ENCODE data around the gene PI3. TPM values are rescaled to one million over a fixed set of nuclear protein-coding genes. Genes with fewer than 3 reads are reported as not detected.

Gene PI3
- total RNA-seq, 1 experiment from 2014 or later, result not detected

DNA sequence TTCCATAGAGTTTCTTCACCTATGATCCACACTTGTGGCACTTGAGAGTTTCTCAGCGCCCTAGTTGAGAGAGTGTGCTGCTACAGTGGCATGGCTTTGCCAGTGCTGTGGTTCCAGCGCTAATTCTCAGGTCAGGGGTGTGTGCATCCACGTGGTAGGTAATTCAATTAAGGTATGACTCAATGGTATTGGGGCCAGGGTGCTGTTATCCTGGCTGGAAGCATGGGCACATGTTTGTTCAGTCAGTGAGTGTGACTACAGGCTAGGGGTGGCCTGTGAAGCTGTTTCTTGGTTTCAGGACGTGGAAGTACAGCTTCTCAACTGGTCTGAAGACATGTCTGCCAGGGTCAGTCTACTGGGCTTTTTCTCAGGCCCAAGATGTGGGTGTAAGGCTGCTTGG, 43.4 kb downstream of the PI3 start:
- H3K27ac ChIP-seq (ENCODE audit: low read depth, low read length), result no peak overlapping the region
- H3K79me2 ChIP-seq (ENCODE audit: insufficient read depth, low read length), result no peaks in the 10 kb centered on the region
- no peak overlapping the region for H2AFZ ChIP-seq (ENCODE audit: low read depth, low read length, poor library complexity, severe bottlenecking)
- H3K27me3 ChIP-seq (ENCODE audit: insufficient read depth, low read length), result peaks cover 29% of the 10 kb centered on the region
- TF ChIP-seq ZNF274 (IDR thresholded peaks at IDR 0.05; ENCODE audit: low read depth, low read length) (no peak), JUND (IDR thresholded peaks at IDR 0.05) (no peak), POLR2A (IDR thresholded peaks at IDR 0.05; ENCODE audit: borderline replicate concordance, extremely low read depth, insufficient read depth, insufficient read length) (no peak), FOSL1 (IDR thresholded peaks at IDR 0.05; ENCODE audit: low read depth) (no peak), ZFX (IDR thresholded peaks at IDR 0.05) (no peak)
- TF ChIP-seq, protein P1, sequence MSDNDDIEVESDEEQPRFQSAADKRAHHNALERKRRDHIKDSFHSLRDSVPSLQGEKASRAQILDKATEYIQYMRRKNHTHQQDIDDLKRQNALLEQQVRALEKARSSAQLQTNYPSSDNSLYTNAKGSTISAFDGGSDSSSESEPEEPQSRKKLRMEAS (IDR thresholded peaks at IDR 0.05), result no peak
- no TSS peak for BruUV-seq (replicated peaks)
- CTCF ChIA-PET, result interaction anchor here (2.3 kb wide), 1 partner anchor 11 kb away, joined by 8 read pairs; no protein-coding TSS in a partner anchor
- intact Hi-C loops (cut with micrococcal nuclease), result no loop called here
- H3K4me3 ChIP-seq (replicated peaks in 1 of 2; ENCODE audit: low read depth in 1 of 2, low read length in 2 of 2), result no peak overlapping the region
- no peaks in the 10 kb centered on the region for H4K20me1 ChIP-seq (ENCODE audit: insufficient read depth)
- H3K36me3 ChIP-seq (ENCODE audit: control insufficient read depth in 1 of 2, insufficient read depth in 2 of 2, low read length in 2 of 2), result no peaks in the 10 kb centered on the region
- no peaks in the 10 kb centered on the region for H3K9me2 ChIP-seq (ENCODE audit: insufficient read depth)
- no peak for DNase-seq (ENCODE audit: low read depth, low spot score)
- no peaks in the 10 kb centered on the region for H3K4me1 ChIP-seq (ENCODE audit: control insufficient read depth in 1 of 2, insufficient read depth in 2 of 2, low read length in 2 of 2)
- no peak overlapping the region for H3K9ac ChIP-seq (ENCODE audit: low read length)
- POLR2A ChIA-PET, result no interaction called here
- H3K4me2 ChIP-seq (ENCODE audit: low read length), result no peak overlapping the region
- H3K9me3 ChIP-seq (ENCODE audit: control insufficient read depth in 1 of 2, insufficient read depth in 1 of 2, low read depth in 1 of 2, low read length in 2 of 2), result no peaks in the 10 kb centered on the region
- RAD21 ChIA-PET (ENCODE audit: low non-redundant PET in 1 of 2, low total read pairs in 2 of 2, uncharacterized antibody in 2 of 2, unreplicated experiment in 2 of 2), result no interaction called here
- ATAC-seq, result no peak

DNA sequence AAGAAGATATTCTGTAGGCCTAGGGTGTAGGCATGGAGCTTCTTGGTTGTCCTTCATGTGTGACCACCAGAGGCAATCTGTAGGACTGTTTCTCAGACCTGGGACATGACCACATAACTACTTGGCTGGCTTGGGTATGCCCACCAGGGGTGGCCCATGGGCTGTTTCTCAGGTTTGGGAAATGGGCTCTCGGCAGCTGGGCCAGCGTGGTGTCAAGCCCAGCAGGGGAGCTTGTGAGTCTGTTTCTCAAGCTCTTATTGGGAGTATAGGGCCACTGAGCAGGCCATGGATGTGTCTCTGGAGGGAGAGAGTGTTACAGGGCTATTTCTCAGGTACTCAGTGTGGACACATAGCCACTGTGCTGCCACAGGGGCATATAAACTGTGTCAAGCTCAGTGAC, 43.9 kb downstream of the PI3 start:
- no peaks in the 10 kb centered on the region for H3K9me3 ChIP-seq (ENCODE audit: control insufficient read depth in 1 of 2, insufficient read depth in 1 of 2, low read depth in 1 of 2, low read length in 2 of 2)
- no peak overlapping the region for H2AFZ ChIP-seq (ENCODE audit: low read depth, low read length, poor library complexity, severe bottlenecking)
- H3K4me1 ChIP-seq (ENCODE audit: control insufficient read depth in 1 of 2, insufficient read depth in 2 of 2, low read length in 2 of 2), result no peaks in the 10 kb centered on the region
- ChIA-PET POLR2A (no interaction called here), RAD21 (ENCODE audit: low non-redundant PET in 1 of 2, low total read pairs in 2 of 2, uncharacterized antibody in 2 of 2, unreplicated experiment in 2 of 2) (no interaction called here), CTCF (interaction anchor here (2.3 kb wide), 1 partner anchor 11 kb away, joined by 8 read pairs; no protein-coding TSS in a partner anchor)
- TF ChIP-seq ZNF274 (IDR thresholded peaks at IDR 0.05; ENCODE audit: low read depth, low read length) (no peak), ZFX (IDR thresholded peaks at IDR 0.05) (no peak), POLR2AphosphoS5 (IDR thresholded peaks at IDR 0.05; ENCODE audit: low read depth, low read length) (no peak), EZH2phosphoT487 (IDR thresholded peaks at IDR 0.05; ENCODE audit: borderline replicate concordance) (no peak), SRF (IDR thresholded peaks at IDR 0.05; ENCODE audit: low read depth) (no peak)
- H4K20me1 ChIP-seq (ENCODE audit: insufficient read depth), result no peaks in the 10 kb centered on the region
- DNase-seq (ENCODE audit: low read depth, low spot score), result no peak
- no peak overlapping the region for H3K9ac ChIP-seq (ENCODE audit: low read length)
- intact Hi-C loops (cut with micrococcal nuclease), result no loop called here
- no TSS peak for BruUV-seq (replicated peaks)
- ATAC-seq, result no peak
- no peaks in the 10 kb centered on the region for H3K9me2 ChIP-seq (ENCODE audit: insufficient read depth)
- H3K4me2 ChIP-seq (ENCODE audit: low read length), result no peak overlapping the region
- no peak overlapping the region for H3K27ac ChIP-seq (ENCODE audit: low read depth, low read length)
- H3K79me2 ChIP-seq (ENCODE audit: insufficient read depth, low read length), result no peaks in the 10 kb centered on the region
- H3K4me3 ChIP-seq (replicated peaks in 1 of 2; ENCODE audit: low read depth in 1 of 2, low read length in 2 of 2), result no peak overlapping the region
- no peaks in the 10 kb centered on the region for H3K36me3 ChIP-seq (ENCODE audit: control insufficient read depth in 1 of 2, insufficient read depth in 2 of 2, low read length in 2 of 2)
- H3K27me3 ChIP-seq (ENCODE audit: insufficient read depth, low read length), result peaks cover 33% of the 10 kb centered on the region
